Spinal cord (tissue), 10 donors: ENCODE data around the gene HLX. TPM values are rescaled to one million over a fixed set of nuclear protein-coding genes. Genes with fewer than 3 reads are reported as not detected.
A peak's percentile ranks its signal among the peaks of the same experiment; 100 is the strongest.

Source experiments
- DNase-seq, 6 donors: peaks; one replicate each; pipeline versions ENCODE4 v3.0.0 to v3.0.0-alpha.2; 2013 to 2015; ENCODE audit warnings: low spot score in 6 of 6, low read depth in 4 of 6
- H3K27ac ChIP-seq: one replicate; pipeline ENCODE4 v1.5.1; 2013; ENCODE audit warnings: low read depth, low read length, control low read depth
- H3K27me3 ChIP-seq: one replicate; pipeline ENCODE4 v1.6.1; 2013; ENCODE audit warnings: low read length; ENCODE audit not compliant: control insufficient read depth, insufficient read depth
- H3K36me3 ChIP-seq: one replicate; pipeline ENCODE4 v1.6.1; 2013; ENCODE audit warnings: low read length; ENCODE audit not compliant: control insufficient read depth, insufficient read depth
- H3K4me1 ChIP-seq: one replicate; pipeline ENCODE4 v1.6.1; 2013; ENCODE audit warnings: low read length; ENCODE audit not compliant: control insufficient read depth, insufficient read depth
- H3K4me3 ChIP-seq: one replicate; pipeline ENCODE4 v1.5.1; 2013; ENCODE audit warnings: low read depth, low read length, control low read depth
- H3K9me3 ChIP-seq: one replicate; pipeline ENCODE4 v1.6.1; 2013; ENCODE audit warnings: low read length; ENCODE audit not compliant: control insufficient read depth, insufficient read depth
- WGBS: methylation state at CpG from one replicate; pipeline ENCODE4 v1.1.5; 2013; ENCODE audit warnings: missing lambda C conversion rate; ENCODE audit not compliant: insufficient coverage; 5-methylcytosine and 5-hydroxymethylcytosine counted together
- polyA plus RNA-seq, 2 donors: library from polyadenylated mRNA; unstranded; fragments of 120-200 nt; gene quantifications; one replicate each; pipeline ENCODE4 v1.2.1, GENCODE V29; 2013; ENCODE audit not compliant: insufficient read length in 2 of 2
- total RNA-seq, 2 donors: library from RNA; depleted of rRNA in 1 of 2; stranded (reverse); fragments of 120-200 nt in 1 of 2; fragments of >200 nt in 1 of 2; gene quantifications; one replicate each; pipeline versions ENCODE4 v1.2.3 to v1.2.4, GENCODE V29; 2013 to 2014
- donor health status: healthy.

Gene HLX
- total and polyA plus RNA-seq, 4 donors = 3.4 to 6.1 (median 4.1) TPM

DNA sequence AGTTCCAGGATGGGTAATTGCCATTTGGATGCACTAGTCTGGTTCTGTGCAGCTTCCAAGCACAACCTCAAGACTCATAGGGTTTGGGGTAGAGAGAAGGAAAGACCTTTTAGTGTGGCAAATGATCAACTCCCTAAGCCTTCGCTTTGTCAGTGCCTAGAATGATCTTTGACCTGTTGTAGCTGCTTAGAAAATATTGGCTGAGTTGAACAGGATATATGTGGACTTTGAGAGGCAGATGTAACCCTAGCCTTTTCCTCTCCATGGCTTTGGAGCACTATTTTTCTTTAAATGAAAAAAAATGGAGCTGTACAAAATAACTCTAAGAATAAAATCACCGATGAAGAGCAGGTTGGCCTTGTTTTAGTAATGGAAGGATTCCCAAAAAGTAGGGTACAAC, 41.7 kb downstream of the HLX start:
- 100% methylated on average over 1 of the region's 2 CpGs for WGBS
- Histone ChIP-seq H3K36me3 (no peaks in the 10 kb centered on the region), H3K27me3 (no peaks in the 10 kb centered on the region), H3K9me3 (no peaks in the 10 kb centered on the region), H3K4me3 (no peak overlapping the region), H3K27ac (no peak overlapping the region), H3K4me1 (no peaks in the 10 kb centered on the region)
- DNase-seq = no peak

DNA sequence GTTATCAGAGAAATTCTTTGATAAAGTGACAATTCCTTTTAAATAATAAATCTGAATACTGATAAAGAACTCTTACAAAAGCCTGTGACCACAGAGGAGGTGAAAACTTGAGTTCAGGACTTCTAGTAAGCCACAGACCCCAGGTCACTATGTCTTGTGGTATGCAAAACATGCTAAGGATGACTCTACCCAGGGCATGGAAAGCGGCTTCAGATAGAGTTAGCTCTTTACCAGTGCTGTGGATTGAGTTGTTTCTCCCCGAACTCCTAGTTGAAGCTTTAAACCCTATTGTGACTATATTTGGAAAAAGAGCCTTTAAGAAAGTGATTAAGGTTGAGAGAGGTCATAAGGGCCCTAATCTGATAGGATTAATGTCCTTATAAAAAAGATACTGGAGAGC, 42.3 kb downstream of the HLX start:
- Histone ChIP-seq H3K9me3 (no peaks in the 10 kb centered on the region), H3K27ac (no peak overlapping the region), H3K4me1 (no peaks in the 10 kb centered on the region), H3K27me3 (no peaks in the 10 kb centered on the region), H3K36me3 (no peaks in the 10 kb centered on the region), H3K4me3 (no peak overlapping the region)
- DNase-seq = no peak
- WGBS = no CpG with 5 or more reads among the region's 2 CpGs

DNA sequence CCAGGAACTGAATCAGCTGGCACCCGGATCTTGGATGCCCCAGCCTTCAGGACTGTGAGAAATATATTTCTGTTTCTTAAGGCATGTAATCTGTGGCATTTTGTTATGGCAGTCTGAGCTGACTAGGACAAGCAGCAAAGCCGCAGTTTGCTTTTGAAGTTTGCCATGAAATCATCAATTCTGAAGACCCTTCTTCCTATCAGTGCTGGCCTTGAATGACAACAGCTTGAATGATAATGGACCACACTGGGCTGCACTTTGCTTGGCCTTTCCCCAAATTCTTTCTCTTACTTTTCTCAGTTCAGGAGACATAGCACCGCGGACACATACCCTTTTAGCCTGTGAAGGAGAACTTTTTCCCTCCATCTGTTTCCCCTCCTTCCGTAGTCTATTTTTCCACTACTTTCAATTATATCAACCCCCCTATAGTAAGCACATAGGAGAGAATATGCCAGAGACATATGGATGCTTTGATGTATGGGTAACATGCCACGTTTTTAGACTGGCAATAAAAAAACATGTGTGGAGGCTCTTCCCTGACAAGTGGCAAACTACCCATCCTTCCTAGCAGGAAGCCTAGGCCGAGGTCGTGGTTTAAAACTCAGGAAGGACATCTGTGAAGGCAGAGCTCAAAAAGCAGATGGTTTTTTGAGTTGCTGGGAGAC, 42.9 kb downstream of the HLX start:
- Histone ChIP-seq H3K27me3 (no peaks in the 10 kb centered on the region), H3K36me3 (no peaks in the 10 kb centered on the region), H3K27ac (no peak overlapping the region), H3K4me3 (no peak overlapping the region), H3K4me1 (no peaks in the 10 kb centered on the region), H3K9me3 (no peaks in the 10 kb centered on the region)
- DNase-seq = peak in 1 of 6 donors; percentile 29
- 62% methylated on average over 7 of the region's 8 CpGs for WGBS

DNA sequence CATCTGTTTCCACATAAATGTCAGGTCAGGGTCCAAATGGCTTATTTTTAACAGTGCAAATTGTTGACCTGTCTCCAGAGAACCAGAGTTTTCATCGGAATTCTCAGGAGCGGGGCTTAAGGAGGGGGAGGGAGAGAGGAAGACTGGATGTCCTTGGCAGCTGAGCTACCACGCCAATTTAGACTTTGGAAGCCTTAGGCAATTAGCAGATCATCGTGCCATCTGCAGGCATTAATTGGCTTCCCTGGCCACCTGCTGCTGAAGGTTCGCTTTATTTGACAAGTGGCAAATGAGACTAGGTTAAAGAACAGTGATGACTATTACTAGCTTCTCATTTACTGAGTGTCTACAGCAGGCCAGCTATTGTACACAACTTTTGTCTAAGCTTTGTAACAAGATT, 43.7 kb downstream of the HLX start:
- no peaks in the 10 kb centered on the region for H3K36me3 ChIP-seq
- H3K4me1 ChIP-seq = no peaks in the 10 kb centered on the region
- H3K27me3 ChIP-seq = no peaks in the 10 kb centered on the region
- no peak overlapping the region for H3K27ac ChIP-seq
- WGBS = 63% methylated on average over 3 of the region's 5 CpGs
- peak in 2 of 6 donors; percentile 20 to 82 for DNase-seq
- no peak overlapping the region for H3K4me3 ChIP-seq
- no peaks in the 10 kb centered on the region for H3K9me3 ChIP-seq

DNA sequence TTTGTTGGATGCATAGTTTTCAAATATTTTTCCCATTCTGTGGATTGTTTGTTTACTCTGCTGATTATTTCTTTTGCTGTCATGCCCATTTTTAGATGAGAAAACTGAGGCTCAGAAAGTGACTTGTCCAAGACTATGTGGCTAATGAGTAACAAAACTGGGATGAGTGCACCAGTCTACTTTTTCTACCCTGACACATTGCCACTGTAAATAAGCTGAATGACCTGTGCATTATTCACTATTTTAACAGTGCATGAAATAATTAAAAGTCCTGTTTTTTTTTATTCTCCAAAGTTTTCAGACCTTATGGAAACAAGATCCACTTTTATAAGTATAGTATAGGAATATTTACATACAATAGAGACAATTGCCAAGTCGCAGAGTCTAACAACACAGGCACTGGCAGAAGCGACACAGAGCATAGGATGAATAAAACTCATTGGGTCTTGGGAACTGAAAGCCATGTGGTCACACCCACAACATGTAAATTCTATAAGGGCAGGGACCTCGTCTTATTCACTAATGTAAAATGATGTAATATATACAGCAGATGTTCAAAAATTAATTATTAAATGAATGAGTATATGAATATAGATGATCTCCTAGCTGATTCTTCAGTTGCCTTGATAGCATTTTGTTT, 45.2 kb downstream of the HLX start:
- Histone ChIP-seq H3K36me3 (no peaks in the 10 kb centered on the region), H3K4me3 (no peak overlapping the region), H3K4me1 (no peaks in the 10 kb centered on the region), H3K27ac (no peak overlapping the region), H3K27me3 (no peaks in the 10 kb centered on the region), H3K9me3 (no peaks in the 10 kb centered on the region)
- no peak for DNase-seq
- no CpG with 5 or more reads among the region's 3 CpGs for WGBS

DNA sequence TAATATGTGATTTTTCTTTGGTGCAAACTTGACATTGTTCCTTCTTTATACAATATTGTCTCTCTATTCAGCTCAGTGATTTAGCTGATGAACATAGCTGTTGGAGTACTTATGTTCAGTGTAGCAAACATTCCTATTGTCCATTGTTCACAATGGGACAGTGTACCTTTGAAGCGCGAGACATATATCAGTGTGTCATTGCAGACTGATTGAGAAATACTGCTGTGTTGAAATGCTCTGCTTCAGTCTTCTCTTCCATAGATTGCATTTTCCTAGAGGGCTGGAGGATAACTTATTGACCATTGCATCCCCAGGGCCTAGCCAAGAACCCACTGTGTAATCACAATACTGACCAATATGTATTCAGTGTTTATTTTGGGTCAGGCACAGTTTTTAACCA, 46.5 kb downstream of the HLX start:
- Histone ChIP-seq H3K4me1 (no peaks in the 10 kb centered on the region), H3K36me3 (no peaks in the 10 kb centered on the region), H3K4me3 (no peak overlapping the region), H3K27ac (no peak overlapping the region), H3K9me3 (no peaks in the 10 kb centered on the region), H3K27me3 (no peaks in the 10 kb centered on the region)
- DNase-seq = no peak
- 70% methylated on average over 2 of the region's 2 CpGs for WGBS

DNA sequence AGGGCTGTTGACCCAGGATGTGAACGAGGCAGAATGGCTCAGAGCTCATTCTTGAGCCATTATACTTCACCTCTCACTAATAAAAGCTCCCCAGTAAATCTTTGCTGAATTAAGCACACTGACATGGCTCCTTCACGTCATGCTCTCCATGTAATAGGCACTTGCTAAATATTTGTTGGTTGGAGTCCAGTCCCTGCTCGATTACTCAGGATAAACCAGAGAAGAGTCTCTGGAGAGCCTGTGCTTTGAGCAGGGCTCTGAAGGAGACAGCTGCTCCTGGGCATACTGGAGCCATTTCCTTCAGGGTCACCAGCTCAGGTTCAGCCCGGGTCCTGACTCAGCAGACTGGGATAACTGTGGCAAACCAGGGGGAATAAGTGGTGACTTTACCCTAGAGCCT, 46.9 kb downstream of the HLX start:
- 24% methylated on average over 2 of the region's 4 CpGs for WGBS
- H3K36me3 ChIP-seq = no peaks in the 10 kb centered on the region
- DNase-seq = no peak
- no peaks in the 10 kb centered on the region for H3K27me3 ChIP-seq
- no peaks in the 10 kb centered on the region for H3K4me1 ChIP-seq
- H3K9me3 ChIP-seq = no peaks in the 10 kb centered on the region
- H3K27ac ChIP-seq = no peak overlapping the region
- H3K4me3 ChIP-seq = no peak overlapping the region

DNA sequence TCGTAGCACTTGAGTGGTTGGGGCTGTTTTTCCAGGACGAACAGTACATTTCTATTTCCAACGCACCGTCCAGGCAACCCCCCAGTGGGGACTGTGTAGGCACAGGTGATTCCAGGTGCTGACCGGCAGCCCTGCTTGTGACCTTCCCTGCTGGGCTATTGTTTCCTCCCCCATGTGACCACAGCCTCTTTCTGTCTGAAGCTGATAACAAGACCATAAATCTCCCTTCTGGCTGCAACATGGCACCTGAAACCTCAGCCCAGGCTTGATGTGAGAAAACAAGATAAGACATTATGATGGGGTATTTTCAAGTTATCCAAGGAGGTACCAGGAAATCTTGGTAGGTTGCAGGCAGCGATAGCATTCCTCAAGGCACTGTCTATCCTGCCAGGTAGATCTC, 48.2 kb downstream of the HLX start:
- H3K36me3 ChIP-seq = no peaks in the 10 kb centered on the region
- H3K27me3 ChIP-seq = no peaks in the 10 kb centered on the region
- WGBS = 58% methylated on average over 6 of the region's 6 CpGs
- H3K27ac ChIP-seq = no peak overlapping the region
- no peak overlapping the region for H3K4me3 ChIP-seq
- H3K4me1 ChIP-seq = no peaks in the 10 kb centered on the region
- no peaks in the 10 kb centered on the region for H3K9me3 ChIP-seq
- DNase-seq = no peak

DNA sequence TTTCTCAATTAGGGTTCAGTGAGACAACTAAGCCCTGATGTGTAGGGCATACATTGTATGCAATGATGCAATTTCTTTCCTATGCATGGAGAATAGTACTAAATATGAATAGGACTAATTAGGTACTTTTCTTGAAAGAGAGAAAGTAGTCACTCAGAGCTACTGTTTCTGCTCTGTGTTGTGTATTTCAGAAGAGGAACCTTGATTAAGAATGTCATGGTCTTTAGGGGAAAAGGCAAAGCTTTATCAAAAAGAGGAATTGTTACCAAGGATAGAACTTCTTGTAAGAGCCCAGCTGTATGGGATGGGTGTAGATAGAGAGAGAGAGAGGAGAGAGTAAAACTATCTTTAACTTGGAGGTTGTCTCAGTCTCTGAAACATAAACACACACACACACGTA, 49.1 kb downstream of the HLX start:
- no CpG with 5 or more reads among the region's 1 CpG for WGBS
- DNase-seq = no peak
- H3K27ac ChIP-seq = no peak overlapping the region

DNA sequence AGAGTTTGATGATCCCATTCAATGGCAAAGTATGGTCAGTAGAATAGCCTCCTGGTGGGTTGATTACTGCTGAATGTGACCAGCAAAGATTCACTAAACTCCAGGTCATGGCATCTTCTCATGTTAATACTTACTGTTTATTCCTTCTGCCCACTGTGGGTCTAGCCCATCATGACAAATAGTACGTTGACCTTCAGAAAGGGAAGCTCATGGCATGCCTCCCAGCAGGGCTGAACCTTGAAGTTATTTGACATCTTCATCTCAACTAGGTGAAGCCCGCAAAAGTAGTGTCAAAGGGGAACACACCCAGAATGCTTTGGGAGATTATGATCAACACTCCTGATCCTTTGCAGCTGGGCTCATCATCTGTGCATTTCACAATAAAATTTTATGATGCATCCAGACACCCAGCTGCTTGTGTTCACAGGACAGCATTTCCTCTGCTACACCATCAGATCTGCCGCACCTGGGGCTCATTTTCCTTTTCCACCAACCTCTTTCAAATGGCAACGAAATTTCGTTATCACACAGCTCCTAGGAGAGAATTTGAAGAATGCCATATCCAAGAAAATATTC, 49.6 kb downstream of the HLX start:
- peak in 1 of 6 donors; percentile 49 for DNase-seq
- Histone ChIP-seq H3K36me3 (no peaks in the 10 kb centered on the region), H3K27me3 (no peaks in the 10 kb centered on the region), H3K9me3 (no peaks in the 10 kb centered on the region), H3K27ac (no peak overlapping the region), H3K4me1 (no peaks in the 10 kb centered on the region), H3K4me3 (no peak overlapping the region)
- WGBS = 86% methylated on average over 2 of the region's 5 CpGs

More for the DNA sequence above, 49.1 kb downstream of the HLX start:
- Histone ChIP-seq H3K9me3 (no peaks in the 10 kb centered on the region), H3K36me3 (no peaks in the 10 kb centered on the region), H3K4me3 (no peak overlapping the region), H3K27me3 (no peaks in the 10 kb centered on the region), H3K4me1 (no peaks in the 10 kb centered on the region)
